Tibial nerve (tissue), 4 donors: ENCODE results near the gene TGFA.

Source experiments
- EP300 ChIP-seq, 2 donors: sonication (generic); formaldehyde crosslinking; IDR thresholded peaks; one replicate each; pipeline ENCODE4 v1.6.1; 2017; ENCODE audit warnings: antibody characterized with exemption in 2 of 2, mild to moderate bottlenecking in 1 of 2
- POLR2A ChIP-seq, 2 donors: fragments of 450-650 bp; IDR thresholded peaks; one replicate each; pipeline ENCODE4 v1.6.1; 2017; ENCODE audit warnings: antibody characterized with exemption in 2 of 2, mild to moderate bottlenecking in 2 of 2, moderate library complexity in 2 of 2
- TF ChIP-seq, protein P1 (sequence below), 5 experiments: fragments of 200-600 bp in 3 of 5; fragments of 450-650 bp in 2 of 5; sonication (generic) in 3 of 5; IDR thresholded peaks; one replicate each; pipeline ENCODE4 v1.5.1; 2016 to 2019; ENCODE audit warnings: antibody characterized with exemption in 5 of 5, mild to moderate bottlenecking in 3 of 5, moderate library complexity in 2 of 5

DNA sequence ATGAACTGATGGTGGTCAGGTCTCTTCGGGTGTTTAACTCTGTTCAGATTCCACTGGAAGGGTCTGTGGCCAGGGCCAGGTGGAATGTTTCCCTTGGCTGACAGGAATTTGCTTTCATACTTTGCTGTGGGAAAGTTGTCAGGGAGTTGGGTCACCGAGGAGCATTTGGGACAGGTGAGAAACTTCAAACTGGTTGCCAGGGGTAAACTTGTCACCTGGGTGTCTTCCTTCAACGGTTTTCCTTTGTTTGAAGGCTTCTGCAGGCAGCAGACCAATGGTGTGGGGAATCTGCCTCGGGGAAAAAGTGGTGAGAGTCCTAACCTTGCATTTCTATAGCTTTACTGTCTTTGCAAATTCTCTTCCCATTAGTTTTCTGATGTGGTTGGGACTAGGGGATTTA, 92.2 kb downstream of the TGFA start:
- TF ChIP-seq, protein P1, sequence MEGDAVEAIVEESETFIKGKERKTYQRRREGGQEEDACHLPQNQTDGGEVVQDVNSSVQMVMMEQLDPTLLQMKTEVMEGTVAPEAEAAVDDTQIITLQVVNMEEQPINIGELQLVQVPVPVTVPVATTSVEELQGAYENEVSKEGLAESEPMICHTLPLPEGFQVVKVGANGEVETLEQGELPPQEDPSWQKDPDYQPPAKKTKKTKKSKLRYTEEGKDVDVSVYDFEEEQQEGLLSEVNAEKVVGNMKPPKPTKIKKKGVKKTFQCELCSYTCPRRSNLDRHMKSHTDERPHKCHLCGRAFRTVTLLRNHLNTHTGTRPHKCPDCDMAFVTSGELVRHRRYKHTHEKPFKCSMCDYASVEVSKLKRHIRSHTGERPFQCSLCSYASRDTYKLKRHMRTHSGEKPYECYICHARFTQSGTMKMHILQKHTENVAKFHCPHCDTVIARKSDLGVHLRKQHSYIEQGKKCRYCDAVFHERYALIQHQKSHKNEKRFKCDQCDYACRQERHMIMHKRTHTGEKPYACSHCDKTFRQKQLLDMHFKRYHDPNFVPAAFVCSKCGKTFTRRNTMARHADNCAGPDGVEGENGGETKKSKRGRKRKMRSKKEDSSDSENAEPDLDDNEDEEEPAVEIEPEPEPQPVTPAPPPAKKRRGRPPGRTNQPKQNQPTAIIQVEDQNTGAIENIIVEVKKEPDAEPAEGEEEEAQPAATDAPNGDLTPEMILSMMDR (IDR thresholded peaks at IDR 0.05) = no peak
- TF ChIP-seq POLR2A (IDR thresholded peaks at IDR 0.05) (no peak), EP300 (IDR thresholded peaks at IDR 0.05) (no peak)
